Measurements from ENCODE around the gene SLC6A12.

DNA sequence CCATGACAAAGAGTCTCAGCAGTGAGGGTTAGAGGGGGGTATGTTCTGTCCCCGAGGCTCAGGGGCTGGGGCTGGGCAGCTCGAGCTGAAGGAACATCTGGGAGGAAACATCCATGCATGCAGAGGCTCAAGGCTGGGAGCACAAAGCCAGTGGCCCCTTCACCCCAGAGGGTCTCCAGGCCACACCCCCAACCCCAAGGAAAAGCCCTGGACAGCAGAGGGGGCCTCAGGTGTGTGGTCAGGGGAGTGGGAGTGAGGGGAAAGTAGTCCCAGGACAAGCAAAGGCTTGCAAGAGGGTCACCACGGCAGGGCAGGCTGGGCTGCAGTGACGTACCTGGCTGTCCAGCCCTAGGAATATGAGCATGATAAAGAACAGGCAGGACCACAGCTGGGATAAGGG, 17.5 kb downstream of the SLC6A12 start:
- TF ChIP-seq PRPF4 (IDR thresholded peaks at IDR 0.05; ENCODE audit: insufficient read depth, low read depth, low read length, poor library complexity, severe bottlenecking) (no peak), POLR2A (conservative IDR thresholded peaks at IDR 0.05) (no peak), NFE2L1 (tag; IDR thresholded peaks at IDR 0.05; ENCODE audit: borderline replicate concordance, low read depth) (no peak), ELF1 (tag; IDR thresholded peaks at IDR 0.05) (no peak), GTF2F1 (IDR thresholded peaks at IDR 0.05; ENCODE audit: low read depth, low read length) (no peak), IRF2 (CRISPR knock-in tag; IDR thresholded peaks at IDR 0.05) (no peak), NCOA1 (IDR thresholded peaks at IDR 0.05; ENCODE audit: low read depth) (no peak)
- TF ChIP-seq, protein P1, sequence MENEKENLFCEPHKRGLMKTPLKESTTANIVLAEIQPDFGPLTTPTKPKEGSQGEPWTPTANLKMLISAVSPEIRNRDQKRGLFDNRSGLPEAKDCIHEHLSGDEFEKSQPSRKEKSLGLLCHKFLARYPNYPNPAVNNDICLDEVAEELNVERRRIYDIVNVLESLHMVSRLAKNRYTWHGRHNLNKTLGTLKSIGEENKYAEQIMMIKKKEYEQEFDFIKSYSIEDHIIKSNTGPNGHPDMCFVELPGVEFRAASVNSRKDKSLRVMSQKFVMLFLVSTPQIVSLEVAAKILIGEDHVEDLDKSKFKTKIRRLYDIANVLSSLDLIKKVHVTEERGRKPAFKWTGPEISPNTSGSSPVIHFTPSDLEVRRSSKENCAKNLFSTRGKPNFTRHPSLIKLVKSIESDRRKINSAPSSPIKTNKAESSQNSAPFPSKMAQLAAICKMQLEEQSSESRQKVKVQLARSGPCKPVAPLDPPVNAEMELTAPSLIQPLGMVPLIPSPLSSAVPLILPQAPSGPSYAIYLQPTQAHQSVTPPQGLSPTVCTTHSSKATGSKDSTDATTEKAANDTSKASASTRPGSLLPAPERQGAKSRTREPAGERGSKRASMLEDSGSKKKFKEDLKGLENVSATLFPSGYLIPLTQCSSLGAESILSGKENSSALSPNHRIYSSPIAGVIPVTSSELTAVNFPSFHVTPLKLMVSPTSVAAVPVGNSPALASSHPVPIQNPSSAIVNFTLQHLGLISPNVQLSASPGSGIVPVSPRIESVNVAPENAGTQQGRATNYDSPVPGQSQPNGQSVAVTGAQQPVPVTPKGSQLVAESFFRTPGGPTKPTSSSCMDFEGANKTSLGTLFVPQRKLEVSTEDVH (IDR thresholded peaks at IDR 0.05; ENCODE audit: low read depth, partially characterized antibody): no peak
